Left ventricle myocardium inferior (tissue), 1 donor: Measurements from ENCODE around the gene C5orf24. TPM values are rescaled to one million over a fixed set of nuclear protein-coding genes. Genes with fewer than 3 reads are reported as not detected.

Experiments used
- DNase-seq: peaks from one replicate; pipeline ENCODE4 v3.0.0-alpha.2; 2020
- H3K27ac ChIP-seq: fragments of 200-600 bp; replicated peaks from 2 replicates; pipeline ENCODE4 v1.8.0; 2021
- H3K27me3 ChIP-seq: fragments of 200-600 bp; 2 replicates; pipeline ENCODE4 v1.8.0; 2021; ENCODE audit warnings: low read depth
- H3K36me3 ChIP-seq: fragments of 200-600 bp; 2 replicates; pipeline ENCODE4 v1.8.0; 2021
- H3K4me1 ChIP-seq: fragments of 200-600 bp; 2 replicates; pipeline ENCODE4 v1.8.0; 2021
- H3K4me3 ChIP-seq: fragments of 200-600 bp; 2 replicates; pipeline ENCODE4 v1.8.0; 2021; ENCODE audit warnings: mild to moderate bottlenecking, moderate library complexity
- H3K9me3 ChIP-seq: fragments of 200-600 bp; replicated peaks from 2 replicates; pipeline ENCODE4 v1.8.0; 2021
- intact Hi-C: fragments of 100-400 bp; cut with micrococcal nuclease; formaldehyde crosslinking; loops from one replicate; pipeline ENCODE4 v1.11.0; 2022
- total RNA-seq: library from RNA; stranded (reverse); fragmentation: NEBNext Ultra II Directional; extraction: Animal tissue kit (Norgen Biotek cat#: 25700); gene quantifications from one replicate; pipeline ENCODE4 v1.2.1, GENCODE V29; 2021
- TF ChIP-seq, protein P1 (sequence below): fragments of 200-600 bp; IDR thresholded peaks from 2 replicates; pipeline ENCODE4 v1.8.0; 2021; ENCODE audit warnings: antibody characterized with exemption, mild to moderate bottlenecking, borderline replicate concordance
- donor health status: DM: no; HTN: yes; CAD: no; lungs with severe emphysema.

The C5orf24 gene
- total RNA-seq, 1 donor from 2014 or later: 24.9 TPM

DNA sequence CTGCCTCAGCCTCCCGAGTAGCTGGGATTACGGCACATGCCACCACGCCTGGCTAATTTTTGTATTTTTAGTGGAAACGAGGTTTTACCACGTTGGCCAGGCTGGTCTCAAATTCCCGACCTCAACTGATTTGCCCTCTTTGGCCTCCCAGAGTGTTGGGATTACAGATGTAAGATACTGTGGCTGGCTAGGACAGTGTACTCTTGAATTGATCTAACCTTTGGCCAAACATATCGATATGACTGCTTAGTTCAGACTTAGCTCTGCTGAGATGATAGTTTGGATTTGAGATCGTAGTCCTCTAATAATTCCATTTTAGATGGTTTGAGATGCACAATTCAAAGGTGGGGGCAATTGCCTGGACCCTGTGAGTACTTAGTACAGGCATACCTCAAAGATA lies 43.6 kb downstream of the C5orf24 start:
- Histone ChIP-seq H3K4me3 (no peak overlapping the region), H3K27me3 (no peaks in the 10 kb centered on the region), H3K9me3 (no peaks in the 10 kb centered on the region), H3K27ac (no peak overlapping the region), H3K4me1 (peaks cover 6% of the 10 kb centered on the region), H3K36me3 (peaks cover 51% of the 10 kb centered on the region)
- TF ChIP-seq, protein P1, sequence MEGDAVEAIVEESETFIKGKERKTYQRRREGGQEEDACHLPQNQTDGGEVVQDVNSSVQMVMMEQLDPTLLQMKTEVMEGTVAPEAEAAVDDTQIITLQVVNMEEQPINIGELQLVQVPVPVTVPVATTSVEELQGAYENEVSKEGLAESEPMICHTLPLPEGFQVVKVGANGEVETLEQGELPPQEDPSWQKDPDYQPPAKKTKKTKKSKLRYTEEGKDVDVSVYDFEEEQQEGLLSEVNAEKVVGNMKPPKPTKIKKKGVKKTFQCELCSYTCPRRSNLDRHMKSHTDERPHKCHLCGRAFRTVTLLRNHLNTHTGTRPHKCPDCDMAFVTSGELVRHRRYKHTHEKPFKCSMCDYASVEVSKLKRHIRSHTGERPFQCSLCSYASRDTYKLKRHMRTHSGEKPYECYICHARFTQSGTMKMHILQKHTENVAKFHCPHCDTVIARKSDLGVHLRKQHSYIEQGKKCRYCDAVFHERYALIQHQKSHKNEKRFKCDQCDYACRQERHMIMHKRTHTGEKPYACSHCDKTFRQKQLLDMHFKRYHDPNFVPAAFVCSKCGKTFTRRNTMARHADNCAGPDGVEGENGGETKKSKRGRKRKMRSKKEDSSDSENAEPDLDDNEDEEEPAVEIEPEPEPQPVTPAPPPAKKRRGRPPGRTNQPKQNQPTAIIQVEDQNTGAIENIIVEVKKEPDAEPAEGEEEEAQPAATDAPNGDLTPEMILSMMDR: no peak
- DNase-seq: no peak
- intact Hi-C loops: no loop called here

DNA sequence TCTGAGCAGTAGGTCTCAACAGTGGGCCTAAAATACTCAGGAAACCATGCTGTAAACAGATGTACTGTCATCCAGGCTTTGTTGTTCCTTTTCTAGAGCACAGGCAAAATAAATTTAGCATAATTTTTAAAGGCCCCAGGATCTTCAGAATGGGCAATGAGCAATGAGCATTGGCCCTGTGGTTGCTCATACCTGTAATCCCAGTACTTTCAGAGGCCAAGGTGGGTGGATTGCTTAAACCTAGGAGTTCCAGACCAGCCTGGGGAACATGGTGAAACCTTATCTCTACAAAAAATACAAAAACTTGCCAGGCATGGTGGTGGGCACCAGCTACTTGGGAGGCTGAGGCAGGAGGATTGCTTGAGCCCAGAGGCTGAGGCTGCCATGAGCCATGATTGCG lies 45.7 kb downstream of the C5orf24 start:
- Histone ChIP-seq H3K4me3 (no peak overlapping the region), H3K36me3 (peaks cover 71% of the 10 kb centered on the region), H3K27ac (no peak overlapping the region), H3K9me3 (no peaks in the 10 kb centered on the region), H3K27me3 (no peaks in the 10 kb centered on the region), H3K4me1 (peaks cover 3% of the 10 kb centered on the region)
- TF ChIP-seq, protein P1: no peak
- intact Hi-C loops: no loop called here
- DNase-seq: no peak

DNA sequence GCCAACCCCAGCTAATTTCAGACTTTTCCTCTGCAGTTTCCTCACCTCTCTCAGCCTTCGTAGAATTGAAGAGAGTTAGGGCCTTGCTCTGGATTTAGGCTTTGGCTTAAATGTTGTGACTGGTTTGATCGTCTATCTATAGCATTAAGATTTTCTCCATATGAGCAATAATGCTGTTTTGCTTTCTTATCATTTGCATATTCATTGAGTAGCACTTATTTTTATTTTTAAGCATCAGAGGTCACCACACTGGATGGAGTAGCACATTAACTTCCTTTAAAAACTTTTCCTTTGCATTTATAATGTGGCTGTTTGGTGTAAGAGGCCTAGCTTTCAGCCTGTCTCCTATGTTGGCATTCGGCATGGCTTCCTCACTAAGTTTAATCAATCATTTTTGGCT lies 46.5 kb downstream of the C5orf24 start:
- TF ChIP-seq, protein P1: no peak
- Histone ChIP-seq H3K4me1 (no peaks in the 10 kb centered on the region), H3K27ac (no peak overlapping the region), H3K9me3 (no peaks in the 10 kb centered on the region), H3K27me3 (no peaks in the 10 kb centered on the region), H3K36me3 (peaks cover 75% of the 10 kb centered on the region), H3K4me3 (no peak overlapping the region)
- intact Hi-C loops: no loop called here
- DNase-seq: no peak

DNA sequence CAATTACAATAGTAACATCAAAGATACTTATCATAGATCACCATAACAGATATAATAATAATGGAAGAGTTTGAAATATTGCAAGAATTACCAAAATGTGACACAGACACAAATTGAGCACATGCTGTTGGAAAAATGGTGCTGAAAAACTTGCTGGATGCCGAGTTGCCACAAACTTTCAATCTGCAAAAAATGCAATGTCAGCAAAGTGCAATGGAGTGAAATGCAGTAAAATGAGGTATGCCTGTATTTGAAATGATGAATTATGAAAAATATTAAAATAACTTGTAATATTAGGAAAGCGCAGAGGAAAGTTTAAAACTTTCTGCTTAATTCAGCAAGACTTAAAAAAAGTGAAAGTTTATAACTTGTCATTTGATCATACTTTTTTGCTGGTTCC lies 47.2 kb downstream of the C5orf24 start:
- TF ChIP-seq, protein P1: no peak
- Histone ChIP-seq H3K27me3 (no peaks in the 10 kb centered on the region), H3K27ac (no peak overlapping the region), H3K36me3 (peaks cover 78% of the 10 kb centered on the region), H3K9me3 (no peaks in the 10 kb centered on the region), H3K4me3 (no peak overlapping the region), H3K4me1 (no peaks in the 10 kb centered on the region)
- intact Hi-C loops: no loop called here
- DNase-seq: no peak

DNA sequence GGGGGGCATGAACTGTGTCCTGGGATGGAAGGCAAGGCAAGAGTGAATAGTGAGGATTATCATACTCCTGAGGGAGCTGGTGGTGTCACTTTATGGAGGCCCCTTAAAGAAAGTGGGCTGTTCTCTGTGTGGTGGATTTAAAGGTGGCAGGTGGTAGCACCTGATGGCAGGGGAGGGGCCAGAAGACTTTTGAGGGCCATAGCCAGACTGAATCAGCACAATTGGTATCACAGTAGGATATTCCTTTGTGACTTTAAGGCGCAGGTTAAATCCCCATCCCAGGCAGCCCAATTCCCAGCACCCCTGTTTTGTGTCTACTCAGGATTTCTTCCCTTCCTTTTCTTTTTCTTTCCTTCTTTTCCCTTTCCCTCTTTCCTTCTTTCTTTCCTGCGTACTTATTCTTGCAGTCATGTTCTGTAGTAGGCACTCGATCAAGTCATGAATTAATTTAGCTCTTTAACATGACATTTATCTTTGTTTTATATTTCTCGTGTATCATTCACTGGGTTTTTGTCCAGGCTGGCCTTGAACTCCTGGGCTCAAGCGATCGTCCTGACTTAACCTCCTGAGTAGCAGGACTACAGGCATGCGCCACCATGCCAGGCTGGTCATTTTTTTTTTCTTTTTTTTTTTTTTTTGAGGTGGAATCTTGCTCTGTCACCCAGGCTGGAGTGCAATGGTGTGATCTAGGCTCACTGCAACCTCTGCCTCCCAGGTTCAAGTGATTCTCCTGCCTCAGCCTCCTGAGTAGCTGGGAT lies 48.2 kb downstream of the C5orf24 start:
- TF ChIP-seq, protein P1: no peak
- H3K27me3 ChIP-seq: no peaks in the 10 kb centered on the region
- H3K27ac ChIP-seq: no peak overlapping the region
- peaks cover 79% of the 10 kb centered on the region for H3K36me3 ChIP-seq
- no peak overlapping the region for H3K4me3 ChIP-seq
- no peaks in the 10 kb centered on the region for H3K4me1 ChIP-seq
- intact Hi-C loops: no loop called here
- no peak for DNase-seq
- H3K9me3 ChIP-seq: no peaks in the 10 kb centered on the region
